WTC11 (cell line): Measurements from ENCODE around the gene SND1.

Experiments
- FOXP4 ChIP-seq: sonication (generic); formaldehyde crosslinking; IDR thresholded peaks from 2 replicates; pipeline ENCODE4 v1.8.0; 2022; ENCODE audit warnings: mild to moderate bottlenecking, missing genetic modification reagents
- PREB ChIP-seq: sonication (generic); formaldehyde crosslinking; IDR thresholded peaks from 2 replicates; pipeline ENCODE4 v1.8.1; 2022; ENCODE audit warnings: mild to moderate bottlenecking, missing genetic modification reagents, moderate library complexity, borderline replicate concordance

GRCh38 chr7:127862525-127862924, 210.5 kb downstream of the SND1 start:
- TF ChIP-seq PREB (no peak), FOXP4 (CRISPR knock-in tag) (no peak)
